Measurements from ENCODE around the gene HSPA12B.

DNA sequence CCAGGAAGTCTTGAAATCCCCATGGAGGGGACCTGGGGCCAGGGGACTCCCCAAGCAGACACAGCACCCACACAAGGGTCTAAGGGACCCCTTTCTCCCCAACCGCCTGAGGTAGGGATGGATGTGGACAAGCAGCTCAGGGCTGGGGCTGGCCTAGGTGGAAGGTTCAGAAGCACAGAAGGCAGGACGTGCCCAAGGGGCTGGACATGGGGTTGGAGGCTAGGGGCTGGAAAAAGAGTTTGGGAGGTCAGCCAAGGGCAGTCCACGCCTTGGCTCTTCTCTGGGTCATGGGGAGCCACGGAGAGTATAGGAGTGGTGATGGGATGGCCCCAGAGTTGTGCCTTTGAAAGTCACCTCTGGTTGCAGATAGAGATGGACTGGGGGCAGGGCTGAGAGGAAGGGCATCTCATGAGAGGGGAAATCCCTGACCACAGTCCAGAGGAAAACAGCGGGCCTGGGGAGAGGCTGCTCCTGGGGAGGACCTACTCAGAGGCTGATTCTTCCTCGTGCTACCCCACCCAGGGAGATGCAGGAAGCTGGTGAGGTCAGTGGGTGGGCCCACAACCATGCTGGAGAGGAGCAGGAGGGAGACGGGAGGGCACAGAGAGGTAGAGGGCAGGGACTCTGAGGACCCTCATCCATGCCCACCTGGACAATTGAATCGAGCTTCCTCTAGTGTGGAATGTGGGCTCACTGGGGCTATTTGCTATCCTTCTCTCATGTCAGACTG, 2.5 kb upstream of the HSPA12B start:
- TF ChIP-seq, protein P1, sequence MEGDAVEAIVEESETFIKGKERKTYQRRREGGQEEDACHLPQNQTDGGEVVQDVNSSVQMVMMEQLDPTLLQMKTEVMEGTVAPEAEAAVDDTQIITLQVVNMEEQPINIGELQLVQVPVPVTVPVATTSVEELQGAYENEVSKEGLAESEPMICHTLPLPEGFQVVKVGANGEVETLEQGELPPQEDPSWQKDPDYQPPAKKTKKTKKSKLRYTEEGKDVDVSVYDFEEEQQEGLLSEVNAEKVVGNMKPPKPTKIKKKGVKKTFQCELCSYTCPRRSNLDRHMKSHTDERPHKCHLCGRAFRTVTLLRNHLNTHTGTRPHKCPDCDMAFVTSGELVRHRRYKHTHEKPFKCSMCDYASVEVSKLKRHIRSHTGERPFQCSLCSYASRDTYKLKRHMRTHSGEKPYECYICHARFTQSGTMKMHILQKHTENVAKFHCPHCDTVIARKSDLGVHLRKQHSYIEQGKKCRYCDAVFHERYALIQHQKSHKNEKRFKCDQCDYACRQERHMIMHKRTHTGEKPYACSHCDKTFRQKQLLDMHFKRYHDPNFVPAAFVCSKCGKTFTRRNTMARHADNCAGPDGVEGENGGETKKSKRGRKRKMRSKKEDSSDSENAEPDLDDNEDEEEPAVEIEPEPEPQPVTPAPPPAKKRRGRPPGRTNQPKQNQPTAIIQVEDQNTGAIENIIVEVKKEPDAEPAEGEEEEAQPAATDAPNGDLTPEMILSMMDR (IDR thresholded peaks at IDR 0.05): no peak
- TF ChIP-seq EP300 (IDR thresholded peaks at IDR 0.05) (peak in 1 of 4 donors; percentile 10), POLR2AphosphoS5 (IDR thresholded peaks at IDR 0.05) (peak in 1 of 2 donors; percentile 30), POLR2A (IDR thresholded peaks at IDR 0.05) (no peak)

Data from upper lobe of left lung (tissue), 4 donors.